Choroid plexus epithelial cell (primary cell): Measurements from ENCODE around the gene CIPC.

ENCODE experiments used
- DNase-seq: peaks from one replicate; pipeline ENCODE4 v3.0.0-alpha.2; 2010; ENCODE audit warnings: low read depth
- H3K4me3 ChIP-seq: 2 replicates; pipeline ENCODE4 v1.5.1; 2011; ENCODE audit warnings: low read depth, mild to moderate bottlenecking, control low read depth, low read length, moderate library complexity
- CTCF ChIP-seq: conservative IDR thresholded peaks from 2 replicates; pipeline ENCODE4 v1.5.1; 2011; ENCODE audit warnings: low read depth, mild to moderate bottlenecking, control low read depth, inconsistent platforms, low read length, moderate library complexity

Gene CIPC

GRCh38 chr14:77108753-77109152, 10.7 kb downstream of the CIPC start:
- TF ChIP-seq CTCF, result no peak
- H3K4me3 ChIP-seq, result no peak overlapping the region
- DNase-seq, result no peak

GRCh38 chr14:77109656-77110055, 11.6 kb downstream of the CIPC start:
- TF ChIP-seq CTCF, result no peak
- DNase-seq, result no peak
- no peak overlapping the region for H3K4me3 ChIP-seq

- DNase-seq, result no peak
- TF ChIP-seq CTCF, result no peak
- H3K4me3 ChIP-seq, result no peak overlapping the region
These were observed 12.2 kb downstream of the CIPC start for GRCh38 chr14:77110286-77110685.

- peak; percentile 22 for DNase-seq
- TF ChIP-seq CTCF, result no peak
- H3K4me3 ChIP-seq, result no peak overlapping the region
These were observed 13.0 kb downstream of the CIPC start for GRCh38 chr14:77111021-77111420.

GRCh38 chr14:77113644-77114043, 15.6 kb downstream of the CIPC start:
- no peak for DNase-seq

GRCh38 chr14:77114609-77115008, 16.6 kb downstream of the CIPC start:
- DNase-seq, result no peak
- no peak for TF ChIP-seq CTCF
- no peak overlapping the region for H3K4me3 ChIP-seq

More at GRCh38 chr14:77113644-77114043, 15.6 kb downstream of the CIPC start:
- no peak overlapping the region for H3K4me3 ChIP-seq
- TF ChIP-seq CTCF, result no peak

GRCh38 chr14:77116172-77116817, 18.2 kb downstream of the CIPC start:
- DNase-seq, result no peak
- H3K4me3 ChIP-seq, result no peak overlapping the region
- no peak for TF ChIP-seq CTCF
